Tibial nerve (tissue), 4 donors: ENCODE data around the gene UBE2G1. TPM values are rescaled to one million over a fixed set of nuclear protein-coding genes. Genes with fewer than 3 reads are reported as not detected.

Source experiments
- DNase-seq, 2 donors: peaks; one replicate each; pipeline ENCODE4 v3.0.0-alpha.2; 2019; ENCODE audit warnings: low spot score in 2 of 2
- H3K27ac ChIP-seq, 4 donors: fragments of 200-600 bp; sonication (generic) in 3 of 4; one replicate each; pipeline ENCODE4 v1.5.1; 2017 to 2019; ENCODE audit warnings: mild to moderate bottlenecking in 1 of 4
- H3K27me3 ChIP-seq, 2 donors: fragments of 200-600 bp; sonication (generic) in 1 of 2; one replicate each; pipeline versions ENCODE4 v1.5.1 to v1.6.0; 2017 to 2019
- H3K36me3 ChIP-seq, 3 donors: fragments of 200-600 bp; sonication (generic); one replicate each; pipeline ENCODE4 v1.5.1; 2018 to 2019
- H3K4me1 ChIP-seq, 4 donors: fragments of 200-600 bp; sonication (generic) in 3 of 4; one replicate each; pipeline ENCODE4 v1.5.1; 2017 to 2019
- H3K4me3 ChIP-seq, 4 donors: fragments of 200-600 bp; sonication (generic) in 3 of 4; one replicate each; pipeline ENCODE4 v1.5.1; 2017 to 2019; ENCODE audit warnings: mild to moderate bottlenecking in 1 of 4, moderate library complexity in 1 of 4
- H3K9me3 ChIP-seq, 4 donors: fragments of 200-600 bp; sonication (generic) in 3 of 4; one replicate each; pipeline ENCODE4 v1.5.1; 2017 to 2019
- CTCF ChIP-seq, 5 experiments: fragments of 200-600 bp in 3 of 5; fragments of 450-650 bp in 2 of 5; sonication (generic) in 3 of 5; IDR thresholded peaks; one replicate each; pipeline ENCODE4 v1.5.1; 2016 to 2019; ENCODE audit warnings: antibody characterized with exemption in 5 of 5, mild to moderate bottlenecking in 3 of 5, moderate library complexity in 2 of 5
- EP300 ChIP-seq, 2 donors: sonication (generic); formaldehyde crosslinking; IDR thresholded peaks; one replicate each; pipeline ENCODE4 v1.6.1; 2017; ENCODE audit warnings: antibody characterized with exemption in 2 of 2, mild to moderate bottlenecking in 1 of 2
- POLR2A ChIP-seq, 2 donors: fragments of 450-650 bp; IDR thresholded peaks; one replicate each; pipeline ENCODE4 v1.6.1; 2017; ENCODE audit warnings: antibody characterized with exemption in 2 of 2, mild to moderate bottlenecking in 2 of 2, moderate library complexity in 2 of 2
- WGBS, 2 donors: methylation state at CpG; one replicate each; pipeline ENCODE4 v1.1.5; 2018; 5-methylcytosine and 5-hydroxymethylcytosine counted together
- total RNA-seq, 4 donors: library from RNA; depleted of rRNA; stranded (reverse); fragments of >200 nt; gene quantifications; one replicate each; pipeline ENCODE4 v1.1.0, GENCODE V29; 2016

The UBE2G1 gene
- total RNA-seq, 4 donors from 2014 or later, result 30.4 to 50.7 (median 38.3) TPM

GRCh38 chr17:4407851-4408250 is 41.4 kb upstream of the UBE2G1 start:
- Histone ChIP-seq H3K36me3 (no peaks in the 10 kb centered on the region), H3K27ac (no peak overlapping the region), H3K9me3 (no peaks in the 10 kb centered on the region), H3K4me1 (peaks cover 0 to 9% (median 0%) of the 10 kb centered on the region in 4 donors), H3K27me3 (no peaks in the 10 kb centered on the region), H3K4me3 (no peak overlapping the region)
- WGBS, 2 donors, result 85 to 87% methylated on average over 8 of the region's 8 CpGs
- TF ChIP-seq CTCF (IDR thresholded peaks at IDR 0.05), result no peak
- no peak for TF ChIP-seq POLR2A (IDR thresholded peaks at IDR 0.05)
- TF ChIP-seq EP300 (IDR thresholded peaks at IDR 0.05), result no peak
- no peak for DNase-seq

- no peaks in the 10 kb centered on the region for H3K9me3 ChIP-seq
- TF ChIP-seq POLR2A (IDR thresholded peaks at IDR 0.05) (no peak), CTCF (IDR thresholded peaks at IDR 0.05) (no peak), EP300 (IDR thresholded peaks at IDR 0.05) (no peak)
- DNase-seq, result no peak
- no peak overlapping the region for H3K4me3 ChIP-seq
- no peaks in the 10 kb centered on the region for H3K36me3 ChIP-seq
- H3K4me1 ChIP-seq, result peaks cover 0 to 4% (median 0%) of the 10 kb centered on the region in 4 donors
- H3K27ac ChIP-seq, result no peak overlapping the region
- 85 to 86% methylated on average over 7 of the region's 7 CpGs for WGBS, 2 donors
- H3K27me3 ChIP-seq, result no peaks in the 10 kb centered on the region
Observed at GRCh38 chr17:4407216-4407615, 40.7 kb upstream of the UBE2G1 start.

GRCh38 chr17:4406386-4406785 is 39.9 kb upstream of the UBE2G1 start:
- Histone ChIP-seq H3K4me1 (no peaks in the 10 kb centered on the region), H3K27ac (no peak overlapping the region), H3K9me3 (no peaks in the 10 kb centered on the region), H3K27me3 (no peaks in the 10 kb centered on the region), H3K4me3 (no peak overlapping the region), H3K36me3 (no peaks in the 10 kb centered on the region)
- no peak for TF ChIP-seq CTCF (IDR thresholded peaks at IDR 0.05)
- no peak for TF ChIP-seq EP300 (IDR thresholded peaks at IDR 0.05)
- no peak for TF ChIP-seq POLR2A (IDR thresholded peaks at IDR 0.05)
- WGBS, 2 donors, result 92 to 94% methylated on average over 10 of the region's 10 CpGs
- no peak for DNase-seq

- Histone ChIP-seq H3K9me3 (no peaks in the 10 kb centered on the region), H3K27ac (no peak overlapping the region), H3K27me3 (no peaks in the 10 kb centered on the region), H3K36me3 (no peaks in the 10 kb centered on the region), H3K4me1 (no peaks in the 10 kb centered on the region), H3K4me3 (no peak overlapping the region)
- no peak for DNase-seq
- 78 to 82% methylated on average over 5 of the region's 5 CpGs for WGBS, 2 donors
- no peak for TF ChIP-seq CTCF (IDR thresholded peaks at IDR 0.05)
- TF ChIP-seq EP300 (IDR thresholded peaks at IDR 0.05), result no peak
- TF ChIP-seq POLR2A (IDR thresholded peaks at IDR 0.05), result no peak
Observed at GRCh38 chr17:4405699-4406098, 39.2 kb upstream of the UBE2G1 start.

GRCh38 chr17:4405038-4405669 is 38.7 kb upstream of the UBE2G1 start:
- no peak for TF ChIP-seq EP300 (IDR thresholded peaks at IDR 0.05)
- no peak for TF ChIP-seq POLR2A (IDR thresholded peaks at IDR 0.05)
- TF ChIP-seq CTCF (IDR thresholded peaks at IDR 0.05), result no peak

More at GRCh38 chr17:4405038-4405669, 38.7 kb upstream of the UBE2G1 start:
- H3K4me3 ChIP-seq, result no peak overlapping the region
- no peak for DNase-seq
- H3K4me1 ChIP-seq, result no peaks in the 10 kb centered on the region
- WGBS, 2 donors, result 88 to 89% methylated on average over 7 of the region's 7 CpGs
- no peaks in the 10 kb centered on the region for H3K27me3 ChIP-seq
- H3K36me3 ChIP-seq, result no peaks in the 10 kb centered on the region
- H3K27ac ChIP-seq, result no peak overlapping the region
- H3K9me3 ChIP-seq, result no peaks in the 10 kb centered on the region
